WERI-Rb-1 (cell line): ENCODE measurements around the gene FUOM.

Experiments used
- DNase-seq: peaks from one replicate; pipeline ENCODE4 v3.0.0-alpha.2; 2020
- H3K27ac ChIP-seq: fragments of 250-450 bp; sonication (Bioruptor Pico); 2 replicates; pipeline ENCODE4 v1.5.1; 2020; ENCODE audit warnings: mild to moderate bottlenecking, moderate library complexity
- H3K27me3 ChIP-seq: fragments of 250-450 bp; sonication (Bioruptor Pico); 2 replicates; pipeline ENCODE4 v1.5.1; 2021; ENCODE audit warnings: mild to moderate bottlenecking, low read depth, moderate library complexity; ENCODE audit not compliant: insufficient read depth, severe bottlenecking
- H3K36me3 ChIP-seq: fragments of 250-450 bp; sonication (Bioruptor Pico); 2 replicates; pipeline ENCODE4 v1.5.1; 2020; ENCODE audit warnings: mild to moderate bottlenecking, moderate library complexity
- H3K4me3 ChIP-seq: 2 replicates; pipeline ENCODE4 v1.5.1; 2011; ENCODE audit warnings: low read depth, mild to moderate bottlenecking, control low read depth, low read length
- H3K9me3 ChIP-seq: fragments of 250-450 bp; sonication (Bioruptor Pico); 2 replicates; pipeline ENCODE4 v1.5.1; 2021; ENCODE audit warnings: mild to moderate bottlenecking, moderate library complexity; ENCODE audit not compliant: severe bottlenecking
- TF ChIP-seq, protein P1 (sequence below): IDR thresholded peaks from 2 replicates; pipeline ENCODE4 v1.5.1; 2011; ENCODE audit warnings: low read depth, mild to moderate bottlenecking, control low read depth, inconsistent platforms, low read length

FUOM gene, protein sequence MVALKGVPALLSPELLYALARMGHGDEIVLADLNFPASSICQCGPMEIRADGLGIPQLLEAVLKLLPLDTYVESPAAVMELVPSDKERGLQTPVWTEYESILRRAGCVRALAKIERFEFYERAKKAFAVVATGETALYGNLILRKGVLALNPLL

DNA sequence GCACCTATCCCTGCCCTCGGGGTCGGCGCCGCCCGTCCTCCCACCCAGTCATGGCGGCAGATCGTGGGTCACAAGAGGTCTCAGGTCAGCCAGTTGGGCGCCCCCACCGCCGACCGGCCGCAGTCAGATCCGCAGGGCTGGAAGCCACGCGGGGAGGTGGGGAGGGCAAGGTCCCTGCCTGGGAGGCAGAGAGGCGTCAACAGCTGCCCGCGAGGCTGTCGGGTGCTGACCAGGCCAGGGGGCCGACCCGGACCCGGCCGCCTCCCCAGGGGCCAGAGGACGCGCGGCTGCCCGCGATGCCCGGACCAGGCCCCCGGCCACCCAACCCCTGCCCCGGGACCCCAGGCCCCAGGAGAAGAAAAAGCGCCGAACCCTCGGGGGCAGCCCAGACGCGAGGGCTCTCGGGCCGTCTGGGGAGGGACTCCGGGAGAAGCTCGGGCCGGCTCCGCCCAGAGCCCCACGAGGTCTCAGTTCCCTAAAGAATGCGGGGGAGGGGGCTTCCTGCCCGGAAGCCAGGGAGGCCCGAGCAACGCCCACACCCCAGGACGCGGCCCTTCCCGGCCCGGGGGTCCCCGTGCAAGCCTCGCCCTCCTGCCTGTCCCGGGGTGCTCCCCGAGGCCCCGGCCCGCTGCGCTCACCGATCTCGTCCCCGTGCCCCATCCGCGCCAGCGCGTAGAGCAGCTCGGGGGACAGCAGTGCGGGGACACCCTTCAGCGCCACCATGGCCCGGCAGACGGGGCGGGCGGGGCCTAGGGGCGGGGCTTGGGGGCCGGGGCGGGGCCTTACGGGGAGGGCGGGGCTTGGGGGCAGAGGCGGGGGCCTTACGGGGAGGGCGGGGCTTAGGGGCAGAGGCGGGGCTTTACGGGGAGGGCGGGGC, at the start of gene FUOM:
Gene FUOM, minus strand, starts transcription at position 735 of the 877 bp plus-strand sequence. Its CDS starts 12 bp downstream, at position 723.
- H3K27me3 ChIP-seq = no peaks in the 10 kb centered on the region
- H3K4me3 ChIP-seq = no peak within 1 kb of the TSS
- no peaks in the 10 kb centered on the region for H3K9me3 ChIP-seq
- H3K36me3 ChIP-seq = peaks cover 11% of the 10 kb centered on the region
- TF ChIP-seq, protein P1, sequence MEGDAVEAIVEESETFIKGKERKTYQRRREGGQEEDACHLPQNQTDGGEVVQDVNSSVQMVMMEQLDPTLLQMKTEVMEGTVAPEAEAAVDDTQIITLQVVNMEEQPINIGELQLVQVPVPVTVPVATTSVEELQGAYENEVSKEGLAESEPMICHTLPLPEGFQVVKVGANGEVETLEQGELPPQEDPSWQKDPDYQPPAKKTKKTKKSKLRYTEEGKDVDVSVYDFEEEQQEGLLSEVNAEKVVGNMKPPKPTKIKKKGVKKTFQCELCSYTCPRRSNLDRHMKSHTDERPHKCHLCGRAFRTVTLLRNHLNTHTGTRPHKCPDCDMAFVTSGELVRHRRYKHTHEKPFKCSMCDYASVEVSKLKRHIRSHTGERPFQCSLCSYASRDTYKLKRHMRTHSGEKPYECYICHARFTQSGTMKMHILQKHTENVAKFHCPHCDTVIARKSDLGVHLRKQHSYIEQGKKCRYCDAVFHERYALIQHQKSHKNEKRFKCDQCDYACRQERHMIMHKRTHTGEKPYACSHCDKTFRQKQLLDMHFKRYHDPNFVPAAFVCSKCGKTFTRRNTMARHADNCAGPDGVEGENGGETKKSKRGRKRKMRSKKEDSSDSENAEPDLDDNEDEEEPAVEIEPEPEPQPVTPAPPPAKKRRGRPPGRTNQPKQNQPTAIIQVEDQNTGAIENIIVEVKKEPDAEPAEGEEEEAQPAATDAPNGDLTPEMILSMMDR = no peak
- no peak within 1 kb of the TSS for H3K27ac ChIP-seq
- DNase-seq = no peak

DNA sequence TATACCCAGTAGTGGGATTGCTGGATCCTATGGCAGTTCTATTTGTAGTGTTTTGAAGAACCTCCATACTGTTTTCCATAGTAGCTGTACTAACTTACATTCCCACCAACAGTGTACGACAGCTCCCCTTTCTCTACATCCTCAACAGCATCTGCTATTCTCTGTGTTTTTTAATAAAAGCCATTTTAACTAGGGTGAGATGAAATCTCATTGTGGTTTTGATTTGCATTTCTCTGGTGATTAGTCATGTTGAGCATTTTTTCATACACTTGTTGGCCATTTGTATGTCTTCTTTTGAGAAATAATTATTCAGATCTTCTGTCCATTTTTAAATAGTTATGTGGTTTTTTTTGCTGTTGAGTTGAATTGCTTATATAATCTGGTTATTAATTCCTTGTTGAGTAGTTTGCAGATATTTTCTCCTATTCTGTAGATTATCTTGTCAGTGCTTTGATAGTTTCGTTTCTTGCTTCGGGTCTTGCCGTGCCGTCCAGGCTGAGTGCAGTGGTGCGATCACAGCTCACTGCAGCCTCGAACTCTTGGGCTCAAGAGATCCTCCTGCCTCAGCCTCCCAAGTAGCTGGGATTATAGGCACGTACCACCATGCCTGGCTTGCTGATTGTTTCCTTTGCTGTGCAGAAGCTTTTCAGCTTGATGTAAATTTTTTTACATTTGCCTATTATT, 48.2 kb upstream of the FUOM start:
- Histone ChIP-seq H3K27me3 (no peaks in the 10 kb centered on the region), H3K36me3 (peaks cover 71% of the 10 kb centered on the region), H3K4me3 (no peak overlapping the region), H3K9me3 (peaks cover 1% of the 10 kb centered on the region), H3K27ac (no peak overlapping the region)
- DNase-seq = no peak
- TF ChIP-seq, protein P1 = no peak

DNA sequence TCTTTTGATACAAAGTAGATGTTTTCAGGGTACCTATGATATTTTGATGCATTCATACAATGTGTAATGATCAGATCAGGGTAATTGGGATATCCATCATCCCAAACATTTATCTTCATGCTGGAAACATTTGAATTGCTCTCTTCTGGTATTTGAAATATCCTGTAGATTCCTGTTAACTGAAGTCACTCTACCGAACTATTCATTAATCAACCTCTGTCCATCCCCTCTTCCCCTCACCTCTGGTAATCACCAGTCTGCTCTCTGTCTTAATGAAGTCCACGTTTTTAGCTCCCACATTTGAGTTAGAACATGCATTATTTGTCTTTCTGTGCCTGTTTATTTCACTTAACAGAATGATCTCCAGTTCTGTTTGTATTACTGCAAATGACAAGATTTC, 47.5 kb upstream of the FUOM start:
- no peaks in the 10 kb centered on the region for H3K27me3 ChIP-seq
- H3K4me3 ChIP-seq = no peak overlapping the region
- DNase-seq = no peak
- TF ChIP-seq, protein P1 = no peak
- H3K9me3 ChIP-seq = no peaks in the 10 kb centered on the region
- no peak overlapping the region for H3K27ac ChIP-seq
- H3K36me3 ChIP-seq = peaks cover 68% of the 10 kb centered on the region

DNA sequence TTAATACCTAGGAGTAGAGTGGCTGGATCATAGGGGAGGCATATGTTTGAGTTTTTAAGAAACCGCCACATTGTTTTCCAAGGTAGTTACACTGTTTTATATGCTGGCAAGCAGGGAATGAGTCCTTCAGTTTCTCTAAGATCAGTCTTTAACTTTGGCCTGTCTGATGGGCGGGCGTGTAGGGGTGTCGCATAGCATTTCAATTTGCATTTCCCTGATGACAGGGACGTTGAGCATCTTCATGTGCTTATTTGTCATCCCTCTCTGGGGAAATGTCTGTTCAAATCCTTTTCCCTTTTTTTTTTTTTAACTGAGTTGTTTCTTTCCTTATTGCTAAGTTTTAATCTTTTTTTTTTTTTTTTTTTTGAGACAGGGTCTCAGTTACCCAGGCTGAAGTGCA, 46.0 kb upstream of the FUOM start:
- no peaks in the 10 kb centered on the region for H3K9me3 ChIP-seq
- peaks cover 64% of the 10 kb centered on the region for H3K36me3 ChIP-seq
- no peaks in the 10 kb centered on the region for H3K27me3 ChIP-seq
- DNase-seq = no peak
- no peak overlapping the region for H3K27ac ChIP-seq
- H3K4me3 ChIP-seq = no peak overlapping the region
- TF ChIP-seq, protein P1 = no peak

DNA sequence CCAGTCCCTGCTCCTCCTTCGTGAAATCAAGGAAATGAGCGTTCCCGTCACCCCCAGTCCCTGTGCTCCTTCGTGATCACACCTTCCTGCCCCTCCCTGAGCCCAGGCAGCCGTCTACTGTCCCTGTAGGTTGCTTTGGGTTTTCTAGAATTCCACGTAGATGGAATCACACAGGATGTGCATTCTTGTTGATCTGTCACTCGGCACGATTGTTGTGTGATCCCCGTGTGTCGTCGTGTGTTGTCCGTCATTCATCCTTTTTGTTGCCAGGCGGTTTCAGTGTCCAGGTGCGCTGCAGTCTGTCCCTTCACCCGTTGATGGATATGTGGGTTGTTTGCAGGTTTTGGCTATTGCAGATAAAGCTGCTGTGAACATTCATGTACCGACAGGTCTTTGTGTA, 45.5 kb upstream of the FUOM start:
- H3K9me3 ChIP-seq = no peaks in the 10 kb centered on the region
- DNase-seq = no peak
- TF ChIP-seq, protein P1 = no peak
- no peaks in the 10 kb centered on the region for H3K27me3 ChIP-seq
- H3K27ac ChIP-seq = no peak overlapping the region
- H3K4me3 ChIP-seq = no peak overlapping the region
- H3K36me3 ChIP-seq = peaks cover 67% of the 10 kb centered on the region
